C4-2B (cell line): ENCODE results near the gene ANAPC2.
A peak's percentile ranks its signal among the peaks of the same experiment; 100 is the strongest.

Experiments used
- CTCF ChIP-seq: fragments of 450-650 bp; conservative IDR thresholded peaks from 2 replicates; pipeline ENCODE4 v1.5.1; 2017; ENCODE audit warnings: mild to moderate bottlenecking
- ZFX ChIP-seq: fragments of 450-650 bp; IDR thresholded peaks from 2 replicates; pipeline ENCODE4 v1.6.1; 2017

GRCh38 chr9:137222190-137223077 is 34.1 kb upstream of the ANAPC2 start, which contains the start of gene RNF208:
- TF ChIP-seq CTCF (no peak), ZFX (peak; percentile 65)
